ENCODE data around the gene NAP1L1. TPM values are rescaled to one million over a fixed set of nuclear protein-coding genes. Genes with fewer than 3 reads are reported as not detected.

Gene NAP1L1
- total RNA-seq, 4 donors from 2014 or later = 49.6 to 334 (median 79.7) TPM

DNA sequence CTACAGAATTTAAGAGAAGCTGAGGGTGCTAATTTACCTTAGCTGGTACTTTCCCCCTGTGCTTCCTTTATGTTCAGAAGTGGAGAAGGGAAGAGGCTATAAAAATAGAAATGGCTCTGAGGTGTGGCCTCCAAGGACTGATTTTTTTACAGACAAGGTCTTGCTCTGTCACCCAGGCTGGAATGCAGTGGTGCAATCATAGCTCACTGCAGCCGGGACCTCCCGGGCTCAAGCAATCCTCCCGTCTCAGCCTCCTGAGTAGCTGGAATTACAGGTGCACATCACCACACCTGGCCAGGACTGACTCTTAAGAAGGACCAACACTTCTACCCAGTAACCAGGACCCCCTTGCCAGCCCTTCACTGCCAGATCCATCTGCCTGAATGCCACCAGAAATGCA, 23.9 kb upstream of the NAP1L1 start:
- no peak for DNase-seq
- Histone ChIP-seq H3K27ac (no peak overlapping the region), H3K9me3 (no peaks in the 10 kb centered on the region), H3K4me1 (no peaks in the 10 kb centered on the region), H3K27me3 (no peaks in the 10 kb centered on the region), H3K4me3 (no peak overlapping the region), H3K36me3 (no peaks in the 10 kb centered on the region)
- TF ChIP-seq POLR2A (IDR thresholded peaks at IDR 0.05) (no peak), CTCF (IDR thresholded peaks at IDR 0.05) (no peak)

DNA sequence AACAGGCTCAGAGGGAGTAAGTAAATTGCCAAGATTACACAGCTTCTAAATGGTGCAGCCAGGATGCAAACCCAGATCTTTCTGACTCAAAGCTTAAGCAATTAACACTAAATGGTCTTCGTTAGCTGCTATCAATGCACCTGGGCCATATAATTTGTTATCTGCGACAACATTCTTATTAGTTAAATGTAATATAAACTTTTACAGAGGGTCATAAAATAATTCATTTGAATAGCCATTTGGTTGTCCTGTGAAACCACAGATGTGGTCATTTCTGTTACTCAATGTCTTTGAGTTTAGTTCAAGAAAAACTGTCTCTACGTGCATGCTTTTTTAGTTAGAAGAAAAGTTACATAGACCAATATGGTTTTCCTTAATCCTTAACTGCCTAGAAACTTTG, 22.1 kb upstream of the NAP1L1 start:
- H3K9me3 ChIP-seq = no peaks in the 10 kb centered on the region
- H3K4me3 ChIP-seq = no peak overlapping the region
- DNase-seq = no peak
- H3K27ac ChIP-seq = no peak overlapping the region
- H3K27me3 ChIP-seq = no peaks in the 10 kb centered on the region
- TF ChIP-seq POLR2A (IDR thresholded peaks at IDR 0.05) (no peak), CTCF (IDR thresholded peaks at IDR 0.05) (no peak)
- H3K36me3 ChIP-seq = no peaks in the 10 kb centered on the region
- no peaks in the 10 kb centered on the region for H3K4me1 ChIP-seq

DNA sequence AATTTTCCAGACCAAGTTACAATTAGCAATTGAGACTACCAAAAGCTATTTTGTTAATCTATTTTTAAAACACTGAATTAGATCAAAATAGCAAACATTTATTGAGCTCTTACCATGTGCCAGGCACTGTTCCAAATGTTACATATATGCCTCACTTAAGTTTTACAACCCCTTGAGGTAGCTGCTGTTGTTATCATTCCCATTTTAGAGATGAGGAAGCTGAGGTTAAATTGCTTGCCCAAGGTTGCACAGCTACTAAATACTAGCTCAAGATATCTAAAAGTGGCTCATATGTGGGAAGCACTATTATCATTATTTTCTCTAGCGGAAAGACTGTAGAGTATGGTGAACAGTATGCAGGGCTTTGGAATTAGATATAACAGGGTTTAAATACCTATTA, 19.5 kb upstream of the NAP1L1 start:
- no peak overlapping the region for H3K27ac ChIP-seq
- TF ChIP-seq POLR2A (IDR thresholded peaks at IDR 0.05) (no peak), CTCF (IDR thresholded peaks at IDR 0.05) (no peak)
- no peaks in the 10 kb centered on the region for H3K9me3 ChIP-seq
- no peak overlapping the region for H3K4me3 ChIP-seq
- H3K36me3 ChIP-seq = no peaks in the 10 kb centered on the region
- H3K27me3 ChIP-seq = no peaks in the 10 kb centered on the region
- H3K4me1 ChIP-seq = no peaks in the 10 kb centered on the region
- DNase-seq = no peak

DNA sequence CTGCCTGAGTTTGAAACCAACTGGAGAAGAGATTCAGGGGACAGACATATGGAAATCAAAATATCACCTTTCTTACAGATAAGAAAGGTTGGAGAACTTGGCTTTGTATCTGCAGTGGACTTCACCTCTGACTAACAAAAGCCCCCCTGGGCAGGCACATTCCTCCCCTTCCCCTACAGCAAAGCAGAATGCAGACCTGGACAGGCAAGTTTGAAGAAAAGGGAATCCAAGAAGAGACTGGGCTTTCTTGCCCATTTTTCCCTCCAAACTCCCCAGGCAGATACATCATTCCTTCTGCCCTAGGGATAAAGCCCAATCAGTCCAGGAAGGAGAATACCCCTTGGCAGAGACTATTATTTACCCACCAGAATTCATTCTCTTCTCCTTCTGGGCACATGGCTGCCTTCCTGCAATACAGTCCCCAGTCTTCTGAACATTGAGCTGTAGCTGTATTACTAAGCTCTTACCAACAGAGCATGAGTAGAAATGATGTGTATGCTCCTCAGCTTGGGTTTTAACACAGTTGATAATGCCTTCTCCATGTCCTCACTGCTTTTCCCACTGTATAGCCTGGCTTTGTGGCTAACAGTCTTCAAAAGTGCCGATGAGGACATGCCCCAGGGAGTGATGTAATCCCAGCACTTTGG, 17.4 kb upstream of the NAP1L1 start:
- Histone ChIP-seq H3K36me3 (no peaks in the 10 kb centered on the region), H3K9me3 (no peaks in the 10 kb centered on the region), H3K27me3 (no peaks in the 10 kb centered on the region), H3K4me3 (no peak overlapping the region), H3K27ac (no peak overlapping the region), H3K4me1 (no peaks in the 10 kb centered on the region)
- no peak for DNase-seq
- TF ChIP-seq CTCF (IDR thresholded peaks at IDR 0.05) = no peak
- TF ChIP-seq POLR2A (IDR thresholded peaks at IDR 0.05) = no peak

DNA sequence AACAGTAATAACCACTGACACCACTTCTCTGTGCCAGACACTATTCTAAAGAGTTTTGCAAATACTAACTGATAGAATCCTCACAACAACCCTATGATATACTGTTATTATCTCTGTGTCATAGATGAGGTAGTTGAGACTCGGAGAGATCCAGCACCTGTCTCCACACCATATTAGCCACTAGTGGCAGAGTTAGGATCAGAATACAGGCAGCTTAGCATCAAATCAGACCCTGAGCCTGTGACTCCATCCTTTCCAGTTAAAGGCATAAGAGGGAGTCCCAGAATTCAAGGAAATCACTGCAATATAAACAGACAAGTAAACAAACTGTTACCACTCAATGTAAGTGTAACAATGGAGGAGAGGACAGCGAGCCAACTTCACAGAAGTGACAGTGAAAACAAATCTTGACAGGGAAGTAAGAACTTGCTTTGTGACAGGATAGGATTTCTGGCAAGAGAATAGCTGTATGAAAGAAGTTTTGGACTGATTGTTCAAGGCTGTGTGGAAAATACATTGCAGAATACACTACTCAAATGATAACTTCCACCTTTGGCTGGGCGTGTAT, 11.7 kb upstream of the NAP1L1 start:
- Histone ChIP-seq H3K27me3 (no peaks in the 10 kb centered on the region), H3K4me3 (no peak overlapping the region), H3K27ac (no peak overlapping the region), H3K4me1 (no peaks in the 10 kb centered on the region), H3K36me3 (no peaks in the 10 kb centered on the region), H3K9me3 (no peaks in the 10 kb centered on the region)
- no peak for DNase-seq
- TF ChIP-seq POLR2A (IDR thresholded peaks at IDR 0.05) = no peak
- no peak for TF ChIP-seq CTCF (IDR thresholded peaks at IDR 0.05)

Measured in Peyer's patch (tissue), 4 donors.